Ovary (tissue), 9 donors: Measurements from ENCODE around the gene PIAS1. TPM values are rescaled to one million over a fixed set of nuclear protein-coding genes. Genes with fewer than 3 reads are reported as not detected.

Source experiments
- DNase-seq, 5 donors: peaks; one replicate each; pipeline ENCODE4 v3.0.0-alpha.2; 2019 to 2020
- H3K27ac ChIP-seq, 2 donors: fragments of 200-600 bp; one replicate each; pipeline versions ENCODE4 v1.5.1 to v1.8.0; 2019 to 2022
- H3K27me3 ChIP-seq: fragments of 200-600 bp; one replicate; pipeline ENCODE4 v1.8.0; 2022
- H3K36me3 ChIP-seq: fragments of 200-600 bp; sonication (generic); one replicate; pipeline ENCODE4 v1.5.1; 2019
- H3K4me1 ChIP-seq: one replicate; pipeline ENCODE4 v1.8.1; 2013; ENCODE audit warnings: mild to moderate bottlenecking, moderate library complexity; ENCODE audit not compliant: insufficient read depth
- H3K4me3 ChIP-seq: fragments of 200-600 bp; sonication (generic); one replicate; pipeline ENCODE4 v1.5.1; 2017
- H3K9me3 ChIP-seq, 2 donors: fragments of 200-600 bp in 1 of 2; sonication (generic) in 1 of 2; one replicate each; pipeline versions ENCODE4 v1.5.1 to v1.8.1; 2013 to 2019; ENCODE audit warnings: mild to moderate bottlenecking in 1 of 2, moderate library complexity in 1 of 2
- CTCF ChIP-seq, 3 donors: fragments of 450-650 bp in 2 of 3; fragments of 200-600 bp in 1 of 3; IDR thresholded peaks; one replicate each; pipeline versions ENCODE4 v1.5.1 to v1.8.0; 2016 to 2022; ENCODE audit warnings: antibody characterized with exemption in 3 of 3, mild to moderate bottlenecking in 1 of 3
- EP300 ChIP-seq: sonication (generic); formaldehyde crosslinking; IDR thresholded peaks from one replicate; pipeline ENCODE4 v1.6.1; 2017; ENCODE audit warnings: antibody characterized with exemption
- POLR2A ChIP-seq: fragments of 450-650 bp; IDR thresholded peaks from one replicate; pipeline ENCODE4 v1.6.1; 2017; ENCODE audit warnings: antibody characterized with exemption, mild to moderate bottlenecking, moderate library complexity
- WGBS, 3 donors: extraction: QIAGEN DNeasy Blood & Tissue Kit in 1 of 3; methylation state at CpG; one replicate each; pipeline versions ENCODE4 v1.1.5 to v1.1.7; 2013 to 2017; 5-methylcytosine and 5-hydroxymethylcytosine counted together
- intact Hi-C, 4 donors: fragments of 100-400 bp; cut with DNase I; formaldehyde crosslinking; loops; one replicate each; pipeline versions ENCODE4 v1.11.0 to v1.15.1; 2022 to 2023
- polyA plus RNA-seq, 2 donors: library from polyadenylated mRNA; stranded (reverse); fragments of 200-250 nt in 1 of 2; fragments of 350-450 nt in 1 of 2; fragmentation: Illumina TruSeq in 1 of 2; extraction: RNeasy Lipid Tissue Mini Kit (QIAGEN cat#74804) in 1 of 2; gene quantifications; one replicate each; pipeline ENCODE4 v1.2.3, GENCODE V29; 2013 to 2014
- total RNA-seq, 7 donors: library from RNA; depleted of rRNA in 2 of 7; stranded (reverse); fragments of >200 nt in 2 of 7; fragmentation: NEBNext Ultra II Directional in 3 of 7; extraction: Animal tissue kit (Norgen Biotek cat#: 25700) in 3 of 7; gene quantifications; one replicate each; pipeline versions ENCODE4 v1.1.0 to v1.2.4, GENCODE V29; 2016 to 2023
- donor health status: DM: no; HTN: no; CAD: no; lungs with moderate emphysema.
- donor health status: DM: no; HTN: no; CAD: no.
- donor health status: Bipolar disorder and iron deficiency.
- donor health status: DM: yes; HTN: yes; CAD: no.
- donor health status: DM: no; HTN: no; CAD: no.
- donor health status: DM: yes; HTN: yes; CAD: no.

The PIAS1 gene
- total and polyA plus RNA-seq, 9 donors, result 18.6 to 75.4 (median 48.6) TPM

- intact Hi-C loops, result no loop called here
Observed at GRCh38 chr15:68230157-68231100, 176.3 kb downstream of the PIAS1 start.

DNA sequence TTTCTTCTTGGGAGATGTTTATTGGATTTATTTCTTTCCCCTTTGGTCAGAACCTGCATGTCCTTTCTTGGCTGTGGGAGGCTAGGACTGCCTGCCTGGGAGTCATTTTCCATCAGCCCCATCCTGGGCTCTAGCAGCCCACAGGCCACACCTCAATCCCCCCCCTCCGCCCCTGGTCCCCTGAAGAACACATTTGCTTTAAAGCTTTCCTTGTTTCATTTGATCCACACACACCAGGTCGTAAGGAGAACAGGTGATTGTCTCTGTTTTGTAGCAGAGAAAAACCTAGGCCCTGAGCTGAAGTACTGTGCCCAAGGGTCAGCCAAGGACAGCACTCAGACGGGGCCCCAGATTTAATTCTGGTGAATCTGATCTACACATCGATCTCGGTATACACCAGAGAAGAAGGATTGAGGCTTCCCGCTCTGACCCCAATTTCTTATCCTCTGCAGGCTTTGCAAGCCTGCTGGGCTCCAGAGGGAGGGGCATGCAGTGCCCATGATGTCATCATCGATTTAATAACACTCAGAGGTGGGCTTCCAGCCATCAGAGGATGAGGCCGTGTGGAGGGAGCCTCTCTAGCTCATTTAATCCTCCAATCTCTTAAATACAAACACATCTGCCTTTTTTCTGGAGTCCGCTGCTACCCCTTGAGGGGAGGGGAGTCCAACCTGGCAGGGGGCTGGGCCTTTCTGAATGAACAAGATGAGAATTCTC, 177.1 kb downstream of the PIAS1 start:
- intact Hi-C loops, result no loop called here
- TF ChIP-seq POLR2A (no peak), EP300 (no peak), CTCF (IDR thresholded peaks at IDR 0.05) (no peak)
- DNase-seq, result no peak
- Histone ChIP-seq H3K4me3 (no peak overlapping the region), H3K27ac (no peak overlapping the region), H3K9me3 (no peaks in the 10 kb centered on the region), H3K27me3 (no peaks in the 10 kb centered on the region), H3K36me3 (no peaks in the 10 kb centered on the region), H3K4me1 (peaks cover 9% of the 10 kb centered on the region)
- WGBS, 3 donors, result 69 to 79% (median 76%) methylated on average over 9 of the region's 9 CpGs

More at GRCh38 chr15:68230157-68231100, 176.3 kb downstream of the PIAS1 start:
- Histone ChIP-seq H3K36me3 (no peaks in the 10 kb centered on the region), H3K9me3 (no peaks in the 10 kb centered on the region), H3K4me1 (peaks cover 9% of the 10 kb centered on the region), H3K27ac (peak overlapping the region; percentile 55 to 74), H3K4me3 (peak overlapping the region; percentile 94), H3K27me3 (no peaks in the 10 kb centered on the region)
- 52 to 58% (median 53%) methylated on average over 20 of the region's 20 CpGs for WGBS, 3 donors
- peak in 2 of 5 donors; percentile 44 to 59 for DNase-seq
- TF ChIP-seq CTCF (IDR thresholded peaks at IDR 0.05) (no peak), POLR2A (no peak), EP300 (no peak)

GRCh38 chr15:68232449-68232848, 178.3 kb downstream of the PIAS1 start:
- Histone ChIP-seq H3K4me3 (no peak overlapping the region), H3K27me3 (no peaks in the 10 kb centered on the region), H3K36me3 (no peaks in the 10 kb centered on the region), H3K9me3 (no peaks in the 10 kb centered on the region), H3K27ac (no peak overlapping the region), H3K4me1 (peaks cover 9% of the 10 kb centered on the region)
- no peak for DNase-seq
- intact Hi-C loops, result no loop called here
- no peak for TF ChIP-seq POLR2A
- no peak for TF ChIP-seq CTCF (IDR thresholded peaks at IDR 0.05)
- no peak for TF ChIP-seq EP300
- 87 to 93% (median 87%) methylated on average over 6 of the region's 6 CpGs for WGBS, 3 donors

DNA sequence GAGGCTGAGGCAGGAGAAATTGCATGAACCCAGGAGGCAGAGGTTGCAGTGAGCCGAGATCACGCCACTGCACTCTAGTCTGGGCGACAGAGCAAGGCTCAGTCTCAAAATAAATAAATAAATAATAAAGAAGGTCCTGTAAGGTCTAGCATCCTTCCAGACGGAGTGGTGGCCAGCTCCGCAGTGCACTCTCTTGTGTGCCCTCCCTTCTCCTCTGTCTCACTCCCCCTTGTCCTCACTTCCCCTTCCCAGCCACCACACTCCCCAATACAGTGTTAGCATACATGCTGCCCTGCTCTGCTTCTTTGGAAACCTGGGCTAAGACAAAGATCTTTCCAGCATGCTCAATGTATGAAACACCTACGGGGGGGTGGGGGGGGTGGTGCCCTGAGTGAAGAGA, 178.8 kb downstream of the PIAS1 start:
- intact Hi-C loops, result no loop called here
- WGBS, 3 donors, result 94 to 96% (median 95%) methylated on average over 6 of the region's 6 CpGs
- DNase-seq, result no peak
- Histone ChIP-seq H3K4me3 (no peak overlapping the region), H3K27me3 (no peaks in the 10 kb centered on the region), H3K27ac (no peak overlapping the region), H3K4me1 (peaks cover 9% of the 10 kb centered on the region), H3K36me3 (no peaks in the 10 kb centered on the region), H3K9me3 (no peaks in the 10 kb centered on the region)
- TF ChIP-seq CTCF (IDR thresholded peaks at IDR 0.05) (no peak), EP300 (no peak), POLR2A (no peak)
